ENCODE data around the gene CACNB4.
A peak's percentile ranks its signal among the peaks of the same experiment; 100 is the strongest.

CACNB4 gene

GRCh38 chr2:151853070-151853758 lies 245.6 kb downstream of the CACNB4 start:
- DNase-seq (ENCODE audit: low read depth in 2 of 2), result no peak

- DNase-seq (ENCODE audit: low read depth in 2 of 2), result no peak
Measured at GRCh38 chr2:151852260-151853069, 246.4 kb downstream of the CACNB4 start.

GRCh38 chr2:151851761-151852160 lies 247.1 kb downstream of the CACNB4 start:
- DNase-seq (ENCODE audit: low read depth in 2 of 2), result no peak

- no peak for DNase-seq (ENCODE audit: low read depth in 2 of 2)
Measured at GRCh38 chr2:151849413-151850010, 249.3 kb downstream of the CACNB4 start.

GRCh38 chr2:151845884-151846283 lies 253.0 kb downstream of the CACNB4 start:
- no peak for DNase-seq (ENCODE audit: low read depth in 2 of 2)

- DNase-seq (ENCODE audit: low read depth in 2 of 2), result no peak
Measured at GRCh38 chr2:151845481-151845880, 253.4 kb downstream of the CACNB4 start.

GRCh38 chr2:151844211-151844896 lies 254.5 kb downstream of the CACNB4 start:
- no peak for DNase-seq (ENCODE audit: low read depth in 2 of 2)

GRCh38 chr2:151843691-151844061 lies 255.2 kb downstream of the CACNB4 start:
- DNase-seq (ENCODE audit: low read depth in 2 of 2), result no peak

GRCh38 chr2:151842830-151843690 lies 255.8 kb downstream of the CACNB4 start:
- DNase-seq (ENCODE audit: low read depth in 2 of 2), result no peak

GRCh38 chr2:151841047-151841424 lies 257.8 kb downstream of the CACNB4 start:
- no peak for DNase-seq (ENCODE audit: low read depth in 2 of 2)

GRCh38 chr2:151840216-151841046 lies 258.4 kb downstream of the CACNB4 start:
- no peak for DNase-seq (ENCODE audit: low read depth in 2 of 2)

GRCh38 chr2:151837926-151838325 lies 260.9 kb downstream of the CACNB4 start:
- DNase-seq (ENCODE audit: low read depth in 2 of 2), result no peak

- no peak for DNase-seq (ENCODE audit: low read depth in 2 of 2)
Measured at GRCh38 chr2:151833984-151834383, 264.9 kb downstream of the CACNB4 start.

- no peak for DNase-seq (ENCODE audit: low read depth in 2 of 2)
Measured at GRCh38 chr2:151830961-151831360, 267.9 kb downstream of the CACNB4 start.

- DNase-seq (ENCODE audit: low read depth in 2 of 2), result no peak
Measured at GRCh38 chr2:151828890-151829324, 269.9 kb downstream of the CACNB4 start.

GRCh38 chr2:151828143-151828889 lies 270.5 kb downstream of the CACNB4 start, which contains the start of gene ARL5A:
ARL5A (minus strand) TSS chr2:151828421; CDS start chr2:151828176, 245 bp downstream.
- peak; percentile 86 to 91 for DNase-seq (ENCODE audit: low read depth in 2 of 2)

- DNase-seq (ENCODE audit: low read depth in 2 of 2), result peak in 1 of 2 donors; percentile 19
Measured at GRCh38 chr2:151827564-151828142, 271.2 kb downstream of the CACNB4 start.

GRCh38 chr2:151826737-151827157 lies 272.1 kb downstream of the CACNB4 start:
- no peak for DNase-seq (ENCODE audit: low read depth in 2 of 2)

- DNase-seq (ENCODE audit: low read depth in 2 of 2), result no peak
Measured at GRCh38 chr2:151824886-151825285, 274.0 kb downstream of the CACNB4 start.

Data from activated CD4-positive, alpha-beta T cell treated with anti-CD3 and anti-CD28 coated beads for 24 hours (primary cell).